ENCODE measurements around the gene PARVB.

- TF ChIP-seq CTCF (conservative IDR thresholded peaks at IDR 0.05 in 1 of 2, IDR thresholded peaks at IDR 0.05 in 1 of 2; ENCODE audit: low read depth in 1 of 2, low read length in 2 of 2) (no peak), EZH2 (IDR thresholded peaks at IDR 0.05; ENCODE audit: low read length, missing control alignments) (no peak)
Observed at GRCh38 chr22:44188986-44189630, 165.0 kb downstream of the PARVB start.
